BLaER1 treated with 17β-estradiol and CSF1 and Interleukin-3, amounts not matched to agents 10 nM and 100 nM (cell line): ENCODE data around the gene SBF2.

Source experiments
- H3K27ac ChIP-seq, 11 experiments: shearing (Covaris generic); formaldehyde crosslinking; 2 replicates each; pipeline ENCODE4 v1.8.1; 2022
- H3K27me3 ChIP-seq, 11 experiments: shearing (Covaris generic); formaldehyde crosslinking; 2 replicates each; pipeline ENCODE4 v1.8.1; 2022
- H3K36me3 ChIP-seq, 11 experiments: shearing (Covaris generic); formaldehyde crosslinking; 2 replicates each; pipeline ENCODE4 v1.8.1; 2022
- H3K4me1 ChIP-seq, 10 experiments: shearing (Covaris generic); formaldehyde crosslinking; 2 replicates each; pipeline ENCODE4 v1.8.1; 2022
- H3K4me2 ChIP-seq, 11 experiments: shearing (Covaris generic); formaldehyde crosslinking; 2 replicates each; pipeline ENCODE4 v1.8.1; 2022
- H3K4me3 ChIP-seq, 10 experiments: shearing (Covaris generic); formaldehyde crosslinking; 2 replicates each; pipeline ENCODE4 v1.8.1; 2022
- H3K9ac ChIP-seq, 11 experiments: shearing (Covaris generic); formaldehyde crosslinking; 2 replicates each; pipeline ENCODE4 v1.8.1; 2022
- H3K9me3 ChIP-seq, 11 experiments: shearing (Covaris generic); formaldehyde crosslinking; replicated peaks in 1 of 11; 2 replicates each; pipeline ENCODE4 v1.8.1; 2022
- H4K20me1 ChIP-seq, 11 experiments: shearing (Covaris generic); formaldehyde crosslinking; 2 replicates each; pipeline ENCODE4 v1.8.1; 2022
- Cebpa-rat ChIP-seq, 11 experiments: shearing (Covaris generic); IDR thresholded peaks; 2 replicates each; pipeline ENCODE4 v1.8.1; 2022

Gene SBF2

DNA sequence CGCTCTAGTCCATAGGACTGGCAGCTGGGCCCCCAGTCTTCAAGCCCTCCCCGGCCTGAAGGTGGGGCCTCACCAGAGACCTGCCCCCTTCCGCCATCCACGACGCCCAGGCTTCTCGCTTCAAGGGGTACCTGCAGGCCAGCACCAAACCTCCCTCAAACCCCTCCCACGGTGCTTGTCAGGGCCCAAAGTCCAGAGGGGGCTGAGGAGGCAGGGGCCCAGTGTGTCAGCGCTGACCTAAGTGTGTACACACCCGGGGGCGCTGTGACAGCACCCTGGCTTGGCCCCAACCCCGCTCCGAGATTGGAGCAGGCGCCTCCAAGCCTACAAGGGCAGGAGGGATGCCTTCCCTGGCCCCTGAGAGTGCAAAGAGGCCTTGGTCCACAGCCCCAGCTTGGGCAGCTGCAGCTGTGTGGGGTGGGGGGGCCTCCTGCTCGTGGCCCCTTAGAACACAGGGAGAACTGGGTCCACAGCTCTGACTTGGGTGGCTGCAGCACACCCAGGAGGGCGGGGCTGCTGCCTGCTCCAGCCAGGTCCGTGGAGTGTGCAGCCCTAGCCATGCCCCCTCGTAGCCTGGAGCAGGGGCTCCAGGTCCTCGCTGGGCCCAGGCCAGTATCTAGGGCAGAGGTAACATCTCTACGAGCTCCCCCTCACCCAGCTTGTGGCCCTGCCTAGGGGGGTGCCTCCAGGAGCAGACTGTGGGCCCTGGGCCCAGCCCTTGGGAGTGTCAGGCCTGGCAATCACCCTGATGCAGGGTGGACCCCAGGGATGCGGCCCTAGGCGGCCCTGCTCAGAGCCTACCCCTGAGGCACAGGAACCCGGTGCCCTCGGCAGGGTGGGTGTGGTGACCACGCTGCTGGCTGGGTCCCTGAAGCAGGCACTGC is 4.9 kb downstream of the SBF2 start:
- Histone ChIP-seq H3K4me2 (peak overlapping the region in 3 of 11 experiments; percentile 92 to 99 (median 98); a peak in 6 of 22 replicates), H3K27me3 (peaks cover 0 to 28% (median 25%) of the 10 kb centered on the region in 11 experiments; a peak in 18 of 22 replicates), H4K20me1 (peaks cover 0 to 20% (median 0%) of the 10 kb centered on the region in 11 experiments; a peak in 6 of 22 replicates), H3K27ac (peak overlapping the region in 2 of 11 experiments; percentile 43 to 64; a peak in 4 of 22 replicates), H3K9ac (peak overlapping the region in 2 of 11 experiments; percentile 43 to 47; a peak in 3 of 22 replicates), H3K4me1 (peaks cover 8 to 92% (median 21%) of the 10 kb centered on the region in 10 experiments; a peak in 19 of 20 replicates), H3K36me3 (0 out of 22 replicates have a peak, but pooled peaks cover 0 to 7% (median 0%) of the 10 kb centered on the region in 11 experiments), H3K9me3 (no peaks in the 10 kb centered on the region; a peak in 1 of 22 replicates), H3K4me3 (no peak overlapping the region)
- no peak for TF ChIP-seq Cebpa-rat (IDR thresholded peaks at IDR 0.05)

DNA sequence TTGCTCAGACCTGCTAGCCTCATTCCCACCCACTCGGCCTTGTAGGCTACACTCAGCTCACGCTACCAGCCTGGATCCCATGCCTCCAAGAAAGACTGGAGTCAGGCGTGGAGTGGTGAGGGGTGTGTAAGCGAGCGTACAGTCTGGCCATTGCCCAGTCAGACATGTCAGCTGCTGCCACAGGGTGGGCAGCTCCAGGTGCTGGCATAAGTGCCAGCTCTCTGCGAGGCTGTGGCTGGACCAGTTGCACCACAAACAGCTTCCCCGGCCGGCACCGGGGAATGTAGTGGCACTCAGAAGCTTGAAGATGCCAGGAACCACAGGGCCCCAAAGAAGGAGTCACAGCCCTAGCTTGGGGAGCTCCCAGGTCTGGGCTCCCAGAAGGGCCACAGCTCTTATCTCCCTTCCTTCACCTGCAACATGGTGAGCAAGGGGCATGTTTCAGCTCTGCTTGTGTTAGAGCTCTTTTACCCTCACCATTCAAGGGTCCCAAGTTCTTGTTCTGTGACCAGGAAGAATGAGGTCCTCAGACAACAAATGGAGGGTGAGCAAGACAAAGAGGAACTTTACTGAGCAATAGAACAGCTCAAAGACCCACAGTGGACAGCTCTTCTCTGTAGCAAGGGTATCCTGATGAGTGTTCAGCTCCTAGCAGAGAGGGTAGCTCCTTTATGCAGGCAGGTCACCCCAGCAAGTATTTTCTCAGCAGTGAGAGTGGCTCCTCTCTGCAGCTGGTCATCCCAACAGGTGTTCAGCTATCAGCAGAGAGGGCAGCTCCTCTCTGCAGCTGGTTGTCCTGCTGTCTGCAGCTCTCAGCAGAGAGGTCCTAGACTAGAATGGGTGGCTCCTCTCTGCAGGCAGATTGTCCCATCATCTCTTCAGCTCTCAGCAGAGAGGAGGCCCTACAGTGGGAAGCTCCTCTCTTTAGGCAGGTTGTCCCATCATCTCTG is 6.0 kb downstream of the SBF2 start:
- H4K20me1 ChIP-seq = peaks cover 0 to 20% (median 0%) of the 10 kb centered on the region in 11 experiments; a peak in 6 of 22 replicates
- H3K4me3 ChIP-seq = no peak overlapping the region
- peak overlapping the region in 3 of 11 experiments; percentile 37 to 96 (median 80); a peak in 5 of 22 replicates for H3K27ac ChIP-seq
- 0 out of 22 replicates have a peak, but pooled peaks cover 0 to 7% (median 0%) of the 10 kb centered on the region in 11 experiments for H3K36me3 ChIP-seq
- TF ChIP-seq Cebpa-rat (IDR thresholded peaks at IDR 0.05) = no peak
- peaks cover 0 to 17% (median 15%) of the 10 kb centered on the region in 11 experiments; a peak in 18 of 22 replicates for H3K27me3 ChIP-seq
- H3K4me2 ChIP-seq = peak overlapping the region in 3 of 11 experiments; percentile 67 to 99 (median 92); a peak in 6 of 22 replicates
- peaks cover 8 to 95% (median 14%) of the 10 kb centered on the region in 10 experiments; a peak in 19 of 20 replicates for H3K4me1 ChIP-seq
- H3K9ac ChIP-seq = no peak overlapping the region
- H3K9me3 ChIP-seq = no peaks in the 10 kb centered on the region; a peak in 1 of 22 replicates

DNA sequence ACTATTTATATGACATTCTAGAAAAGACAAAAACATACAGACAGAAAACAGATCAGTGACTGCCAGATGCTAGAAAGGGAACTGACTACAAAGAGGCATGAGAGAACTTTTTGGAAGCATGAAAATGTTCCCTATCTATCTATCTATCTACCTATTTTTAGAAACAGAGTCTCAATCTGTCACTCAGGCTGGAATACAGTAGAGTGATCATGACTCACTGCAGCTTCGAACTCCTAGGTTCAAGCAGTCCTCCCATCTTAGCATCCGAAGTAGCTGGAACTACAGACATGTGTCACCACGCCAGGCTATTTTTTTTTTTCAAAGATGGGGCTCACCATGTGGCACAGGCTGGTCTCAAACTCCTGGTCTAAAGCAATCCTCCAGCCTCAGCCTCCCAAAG is 6.9 kb downstream of the SBF2 start:
- Histone ChIP-seq H3K9me3 (no peaks in the 10 kb centered on the region; a peak in 1 of 22 replicates), H3K27me3 (peaks cover 0 to 8% (median 6%) of the 10 kb centered on the region in 11 experiments; a peak in 16 of 22 replicates), H3K4me3 (no peak overlapping the region), H3K9ac (peak overlapping the region in 1 of 11 experiments; percentile 77; a peak in 1 of 22 replicates), H3K27ac (peak overlapping the region in 3 of 11 experiments; percentile 80 to 96 (median 96); a peak in 5 of 22 replicates), H3K4me1 (peaks cover 8 to 95% (median 11%) of the 10 kb centered on the region in 10 experiments; a peak in 19 of 20 replicates), H3K4me2 (peak overlapping the region in 3 of 11 experiments; percentile 67 to 99 (median 92); a peak in 5 of 22 replicates), H4K20me1 (peaks cover 0 to 20% (median 0%) of the 10 kb centered on the region in 11 experiments; a peak in 5 of 22 replicates), H3K36me3 (0 out of 22 replicates have a peak, but pooled peaks cover 0 to 7% (median 0%) of the 10 kb centered on the region in 11 experiments)
- TF ChIP-seq Cebpa-rat (IDR thresholded peaks at IDR 0.05) = no peak

DNA sequence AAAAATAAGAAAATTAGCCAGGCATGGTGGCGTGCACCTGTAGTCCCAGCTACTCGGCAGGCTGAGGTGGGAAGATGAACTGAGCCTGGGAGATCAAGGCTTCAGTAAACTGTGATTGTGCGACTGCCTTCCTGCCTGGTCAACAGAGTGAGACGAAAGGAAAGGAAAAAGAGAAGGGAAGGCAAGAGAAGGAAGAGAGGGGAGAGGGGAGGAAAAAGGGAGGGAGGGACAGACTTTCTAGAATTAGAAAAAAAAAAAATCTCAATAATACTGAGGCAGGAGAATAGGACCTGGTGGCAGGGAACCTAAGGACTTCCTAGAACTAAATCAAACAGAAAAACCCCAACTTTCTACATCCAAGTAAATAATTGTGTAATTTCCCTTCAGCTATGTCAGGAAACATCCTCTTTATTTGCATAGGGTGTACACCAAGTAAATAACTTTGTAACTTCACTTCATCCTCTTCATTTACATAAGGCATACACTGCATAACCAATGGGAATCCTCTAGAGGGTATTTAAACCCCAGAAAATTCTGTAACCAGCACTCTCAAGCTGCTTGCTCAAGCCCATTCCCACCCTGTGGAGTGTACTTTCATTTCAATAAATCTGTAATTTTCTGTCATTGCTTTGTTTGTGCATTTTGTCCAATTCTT is 8.7 kb downstream of the SBF2 start:
- H3K4me3 ChIP-seq = peak overlapping the region in 3 of 10 experiments; percentile 17 to 39 (median 36); a peak in 6 of 20 replicates
- H3K36me3 ChIP-seq = 0 out of 22 replicates have a peak, but pooled peaks cover 0 to 7% (median 0%) of the 10 kb centered on the region in 11 experiments
- H4K20me1 ChIP-seq = peaks cover 0 to 20% (median 0%) of the 10 kb centered on the region in 11 experiments; a peak in 5 of 22 replicates
- TF ChIP-seq Cebpa-rat (IDR thresholded peaks at IDR 0.05) = 0 out of 22 replicates have a peak, but pooled peaks of 1 of the 11 experiments have one; percentile 21
- peak overlapping the region in 4 of 11 experiments; percentile 70 to 96 (median 88); a peak in 8 of 22 replicates for H3K27ac ChIP-seq
- peak overlapping the region in 4 of 11 experiments; percentile 41 to 88 (median 74); a peak in 7 of 22 replicates for H3K9ac ChIP-seq
- H3K4me2 ChIP-seq = peak overlapping the region; percentile 29 to 99 (median 62); a peak in 21 of 22 replicates
- H3K4me1 ChIP-seq = peaks cover 8 to 87% (median 11%) of the 10 kb centered on the region in 10 experiments; a peak in 19 of 20 replicates
- H3K27me3 ChIP-seq = no peaks in the 10 kb centered on the region
- H3K9me3 ChIP-seq = no peaks in the 10 kb centered on the region; a peak in 1 of 22 replicates

DNA sequence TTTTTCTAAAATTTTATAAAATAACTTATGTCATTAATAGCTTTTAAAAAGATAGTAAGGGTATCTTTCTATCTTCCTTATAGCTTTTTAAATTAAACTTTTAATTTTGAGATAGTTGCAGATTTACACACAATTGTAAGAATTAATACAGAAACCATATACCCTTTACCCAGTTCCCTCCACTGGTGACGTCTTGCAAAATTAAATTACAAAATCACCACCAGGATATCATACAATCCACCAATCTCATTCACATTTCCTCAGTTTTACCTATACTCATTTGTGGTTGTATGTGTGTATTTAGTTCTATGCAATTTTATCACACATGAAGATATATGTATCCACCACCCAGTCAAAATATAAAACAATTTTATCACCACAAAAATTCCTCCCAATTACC is 10.0 kb downstream of the SBF2 start:
- H3K36me3 ChIP-seq = 0 out of 22 replicates have a peak, but pooled peaks cover 0 to 7% (median 0%) of the 10 kb centered on the region in 11 experiments
- TF ChIP-seq Cebpa-rat (IDR thresholded peaks at IDR 0.05) = no peak
- H3K4me1 ChIP-seq = peaks cover 8 to 75% (median 11%) of the 10 kb centered on the region in 10 experiments; a peak in 19 of 20 replicates
- H3K9ac ChIP-seq = no peak overlapping the region
- H3K9me3 ChIP-seq = no peaks in the 10 kb centered on the region; a peak in 1 of 22 replicates
- peak overlapping the region in 3 of 11 experiments; percentile 80 to 96 (median 96); a peak in 4 of 22 replicates for H3K27ac ChIP-seq
- H4K20me1 ChIP-seq = peaks cover 0 to 14% (median 0%) of the 10 kb centered on the region in 11 experiments; a peak in 4 of 22 replicates
- peak overlapping the region in 3 of 11 experiments; percentile 67 to 99 (median 92); a peak in 4 of 22 replicates for H3K4me2 ChIP-seq
- H3K4me3 ChIP-seq = no peak overlapping the region
- H3K27me3 ChIP-seq = no peaks in the 10 kb centered on the region

DNA sequence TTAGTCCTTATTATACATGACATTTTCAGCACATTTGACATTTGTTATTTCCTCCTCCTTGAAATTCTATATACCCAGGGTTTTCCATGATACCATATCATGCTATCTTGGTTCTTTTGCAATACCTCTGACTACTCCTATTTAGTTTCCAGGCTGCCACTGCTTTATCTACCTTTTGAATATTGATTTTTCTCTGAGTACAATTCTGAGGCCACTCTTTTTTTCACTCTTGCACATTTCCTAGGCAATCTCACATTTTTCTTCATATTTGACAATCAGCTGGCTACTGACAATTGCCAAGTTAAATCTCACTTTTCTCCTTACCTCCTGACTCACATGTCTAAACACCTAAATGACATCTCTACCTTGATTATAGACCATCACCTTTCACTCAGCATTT is 11.9 kb downstream of the SBF2 start:
- Histone ChIP-seq H4K20me1 (peaks cover 0 to 21% (median 0%) of the 10 kb centered on the region in 11 experiments; a peak in 2 of 22 replicates), H3K27ac (no peak overlapping the region), H3K4me2 (peak overlapping the region in 2 of 11 experiments; percentile 20 to 32; a peak in 3 of 22 replicates), H3K9me3 (no peaks in the 10 kb centered on the region; a peak in 1 of 22 replicates), H3K4me3 (no peak overlapping the region), H3K27me3 (no peaks in the 10 kb centered on the region), H3K9ac (no peak overlapping the region), H3K36me3 (no peaks in the 10 kb centered on the region), H3K4me1 (peaks cover 8 to 56% (median 11%) of the 10 kb centered on the region in 10 experiments; a peak in 19 of 20 replicates)
- no peak for TF ChIP-seq Cebpa-rat (IDR thresholded peaks at IDR 0.05)

DNA sequence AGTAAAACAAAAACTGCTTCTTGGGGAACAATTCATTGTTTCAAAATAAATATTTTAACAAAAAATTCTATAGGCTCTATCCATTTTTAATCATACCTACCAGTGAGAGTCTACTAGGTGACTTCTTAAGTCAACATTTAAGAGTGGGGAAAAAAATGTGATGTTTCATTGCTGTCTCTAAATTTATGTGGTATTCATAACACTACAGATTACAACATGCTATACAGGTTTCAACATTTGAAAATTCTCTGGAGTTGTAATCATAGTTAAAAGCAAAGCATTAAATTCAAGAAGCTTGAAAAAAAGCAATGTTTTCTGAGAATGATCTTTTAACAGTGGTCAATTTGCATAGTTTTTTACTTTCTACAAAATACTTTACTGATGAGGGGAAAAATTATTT is 18.3 kb downstream of the SBF2 start:
- TF ChIP-seq Cebpa-rat (IDR thresholded peaks at IDR 0.05) = no peak
- no peaks in the 10 kb centered on the region for H3K9me3 ChIP-seq
- H3K4me3 ChIP-seq = no peak overlapping the region
- H3K27ac ChIP-seq = no peak overlapping the region
- no peaks in the 10 kb centered on the region for H3K27me3 ChIP-seq
- no peak overlapping the region for H3K9ac ChIP-seq
- no peaks in the 10 kb centered on the region for H3K36me3 ChIP-seq
- H3K4me2 ChIP-seq = no peak overlapping the region
- H4K20me1 ChIP-seq = peaks cover 0 to 70% (median 0%) of the 10 kb centered on the region in 11 experiments; a peak in 3 of 22 replicates
- peaks cover 0 to 12% (median 0%) of the 10 kb centered on the region in 10 experiments; a peak in 3 of 20 replicates for H3K4me1 ChIP-seq
